Bronchial epithelial cell (primary cell): Measurements from ENCODE around the gene RHBDD2. TPM values are rescaled to one million over a fixed set of nuclear protein-coding genes. Genes with fewer than 3 reads are reported as not detected.

ENCODE experiments used
- DNase-seq: peaks from one replicate; pipeline ENCODE4 v3.0.0-alpha.2; 2010; ENCODE audit warnings: low read depth
- FAIRE-seq: peaks from 2 replicates; lab custom pipeline; 2011; peaks lifted over from hg19 to GRCh38; lab: Jason Lieb, UNC
- H3K27me3 ChIP-seq: 2 replicates; pipeline ENCODE4 v1.5.1; 2011; ENCODE audit warnings: low read length; ENCODE audit not compliant: control insufficient read depth, insufficient read depth
- H3K36me3 ChIP-seq: 2 replicates; pipeline ENCODE4 v1.5.1; 2011; ENCODE audit warnings: low read length; ENCODE audit not compliant: control insufficient read depth, insufficient read depth
- H3K4me3 ChIP-seq: 2 replicates; pipeline ENCODE4 v1.5.1; 2011; ENCODE audit warnings: mild to moderate bottlenecking, low read depth, low read length, control low read depth
- total RNA-seq: library from RNA; depleted of rRNA; stranded (reverse); fragments of >200 nt; gene quantifications from 2 replicates; pipeline ENCODE4 v1.2.1, GENCODE V29; 2014
- TF ChIP-seq, protein P1 (sequence below): IDR thresholded peaks from 2 replicates; pipeline ENCODE4 v1.5.1; 2011; ENCODE audit warnings: mild to moderate bottlenecking, moderate library complexity, low read length, control low read depth, inconsistent platforms; ENCODE audit not compliant: insufficient read depth, severe bottlenecking

RHBDD2 gene
- total RNA-seq, 1 donor from 2014 or later, result 10.8 TPM

DNA sequence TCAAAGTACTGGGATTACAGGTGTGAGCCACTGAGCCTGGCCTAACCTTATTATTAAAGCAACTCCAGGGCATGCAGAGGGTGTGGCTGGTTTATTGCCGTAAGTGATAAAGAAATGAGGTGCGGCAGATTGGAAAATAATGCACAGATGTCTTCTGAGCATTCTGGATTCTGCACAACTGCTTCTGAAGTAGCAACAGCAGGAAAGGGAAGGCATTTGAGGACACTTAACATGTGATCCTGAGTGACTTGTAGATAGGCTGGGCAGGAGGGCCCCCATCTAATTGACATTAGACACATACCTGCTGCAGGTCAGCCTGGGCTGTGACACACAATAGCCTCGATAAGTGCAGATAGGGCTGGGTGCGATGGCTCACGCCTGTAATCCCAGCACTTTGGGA is 5.6 kb downstream of the RHBDD2 start:
- Histone ChIP-seq H3K4me3 (no peak overlapping the region), H3K27me3 (no peaks in the 10 kb centered on the region), H3K36me3 (peaks cover 40% of the 10 kb centered on the region)
- TF ChIP-seq, protein P1, sequence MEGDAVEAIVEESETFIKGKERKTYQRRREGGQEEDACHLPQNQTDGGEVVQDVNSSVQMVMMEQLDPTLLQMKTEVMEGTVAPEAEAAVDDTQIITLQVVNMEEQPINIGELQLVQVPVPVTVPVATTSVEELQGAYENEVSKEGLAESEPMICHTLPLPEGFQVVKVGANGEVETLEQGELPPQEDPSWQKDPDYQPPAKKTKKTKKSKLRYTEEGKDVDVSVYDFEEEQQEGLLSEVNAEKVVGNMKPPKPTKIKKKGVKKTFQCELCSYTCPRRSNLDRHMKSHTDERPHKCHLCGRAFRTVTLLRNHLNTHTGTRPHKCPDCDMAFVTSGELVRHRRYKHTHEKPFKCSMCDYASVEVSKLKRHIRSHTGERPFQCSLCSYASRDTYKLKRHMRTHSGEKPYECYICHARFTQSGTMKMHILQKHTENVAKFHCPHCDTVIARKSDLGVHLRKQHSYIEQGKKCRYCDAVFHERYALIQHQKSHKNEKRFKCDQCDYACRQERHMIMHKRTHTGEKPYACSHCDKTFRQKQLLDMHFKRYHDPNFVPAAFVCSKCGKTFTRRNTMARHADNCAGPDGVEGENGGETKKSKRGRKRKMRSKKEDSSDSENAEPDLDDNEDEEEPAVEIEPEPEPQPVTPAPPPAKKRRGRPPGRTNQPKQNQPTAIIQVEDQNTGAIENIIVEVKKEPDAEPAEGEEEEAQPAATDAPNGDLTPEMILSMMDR, result no peak
- DNase-seq (no peak), FAIRE-seq (no peak)

DNA sequence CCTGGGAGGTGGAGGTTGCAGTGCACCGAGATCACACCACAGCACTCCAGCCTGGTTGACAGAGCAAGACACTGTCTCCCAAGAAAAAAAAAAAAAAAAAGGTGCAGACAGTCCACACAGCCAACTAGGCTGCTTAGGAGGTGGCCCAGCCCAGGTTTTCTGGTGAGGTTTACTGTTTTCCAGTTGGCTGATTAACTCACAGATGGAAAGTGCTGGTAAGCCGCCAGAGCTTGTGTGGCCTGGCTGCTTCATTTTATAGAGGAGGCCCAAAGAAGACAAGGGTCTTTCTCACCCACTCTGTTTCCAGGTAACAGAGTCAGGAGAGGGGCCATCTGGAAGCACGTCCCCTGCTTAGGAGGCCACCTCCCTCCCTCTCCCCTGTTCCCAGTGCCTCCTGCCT is 6.2 kb downstream of the RHBDD2 start:
- FAIRE-seq (no peak), DNase-seq (no peak)
- no peaks in the 10 kb centered on the region for H3K27me3 ChIP-seq
- TF ChIP-seq, protein P1, result no peak
- H3K36me3 ChIP-seq, result peaks cover 40% of the 10 kb centered on the region
- H3K4me3 ChIP-seq, result no peak overlapping the region

DNA sequence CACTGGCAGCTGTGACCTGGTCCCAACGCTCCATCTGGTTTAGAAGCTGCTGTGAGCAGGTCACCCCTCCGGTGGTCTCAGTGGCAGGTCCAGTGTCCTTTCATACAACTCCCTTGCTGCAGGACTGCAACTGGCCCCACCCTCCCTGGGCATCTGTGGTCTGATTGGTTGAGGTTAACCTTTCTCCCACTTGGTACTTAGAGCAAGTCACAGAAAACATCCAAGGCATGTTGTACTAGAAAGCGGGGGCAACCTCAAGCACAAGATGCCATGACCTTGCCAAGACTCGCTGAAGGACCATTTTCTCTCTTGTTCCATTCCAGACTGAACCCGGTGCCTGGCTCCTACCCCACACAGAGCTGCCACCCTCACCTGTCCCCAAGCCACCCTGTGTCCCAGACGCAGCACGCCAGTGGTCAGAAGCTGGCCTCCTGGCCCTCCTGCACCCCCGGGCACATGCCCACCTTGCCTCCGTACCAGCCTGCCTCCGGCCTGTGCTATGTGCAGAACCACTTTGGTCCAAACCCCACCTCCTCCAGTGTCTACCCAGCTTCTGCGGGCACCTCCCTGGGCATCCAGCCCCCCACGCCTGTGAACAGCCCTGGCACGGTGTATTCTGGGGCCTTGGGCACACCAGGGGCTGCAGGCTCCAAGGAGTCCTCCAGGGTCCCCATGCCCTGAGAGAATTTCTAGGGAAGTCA is 9.0 kb downstream of the RHBDD2 start:
- Histone ChIP-seq H3K36me3 (peaks cover 27% of the 10 kb centered on the region), H3K4me3 (no peak overlapping the region), H3K27me3 (no peaks in the 10 kb centered on the region)
- DNase-seq (no peak), FAIRE-seq (no peak)
- TF ChIP-seq, protein P1, result no peak

DNA sequence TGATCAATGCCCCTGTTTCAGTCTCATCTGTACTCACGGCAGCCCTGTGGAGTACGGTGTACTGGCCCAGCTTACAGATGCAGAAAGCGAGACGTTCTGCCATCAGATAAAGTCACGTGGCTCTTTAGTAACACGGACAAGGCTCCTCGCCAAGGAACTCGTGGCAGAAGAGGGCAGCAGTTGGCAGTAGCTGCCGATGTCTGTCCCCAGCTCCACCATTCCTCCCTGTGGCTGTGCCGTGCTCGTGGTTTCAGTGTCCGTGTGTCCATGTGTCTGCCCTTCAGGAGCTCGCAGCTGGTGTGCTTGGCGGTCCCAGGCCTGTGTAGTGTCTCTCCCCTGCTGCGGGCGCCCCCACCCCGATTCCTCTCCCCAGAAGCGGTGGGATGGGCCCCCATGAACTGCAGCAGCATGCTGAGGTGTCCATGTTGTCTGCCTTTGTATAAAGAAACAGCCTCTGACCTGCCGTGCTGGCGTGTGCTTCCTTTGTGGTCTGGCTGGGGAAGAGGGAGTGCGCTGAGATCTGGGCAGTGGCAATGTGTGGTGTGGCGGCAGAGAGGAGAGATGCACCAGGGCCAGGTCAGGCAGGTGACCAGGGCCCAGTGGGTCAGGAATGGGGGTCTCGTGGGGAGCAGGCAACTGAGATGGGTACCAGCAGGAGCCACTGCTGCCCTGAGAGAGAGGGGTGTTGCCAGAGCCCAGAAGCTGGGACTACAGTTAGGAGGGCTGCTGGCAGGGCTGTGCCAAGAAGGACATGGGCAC is 9.8 kb downstream of the RHBDD2 start:
- no peak for DNase-seq
- Histone ChIP-seq H3K27me3 (no peaks in the 10 kb centered on the region), H3K36me3 (peaks cover 21% of the 10 kb centered on the region), H3K4me3 (no peak overlapping the region)
- TF ChIP-seq, protein P1, result no peak
- FAIRE-seq, result no peak

DNA sequence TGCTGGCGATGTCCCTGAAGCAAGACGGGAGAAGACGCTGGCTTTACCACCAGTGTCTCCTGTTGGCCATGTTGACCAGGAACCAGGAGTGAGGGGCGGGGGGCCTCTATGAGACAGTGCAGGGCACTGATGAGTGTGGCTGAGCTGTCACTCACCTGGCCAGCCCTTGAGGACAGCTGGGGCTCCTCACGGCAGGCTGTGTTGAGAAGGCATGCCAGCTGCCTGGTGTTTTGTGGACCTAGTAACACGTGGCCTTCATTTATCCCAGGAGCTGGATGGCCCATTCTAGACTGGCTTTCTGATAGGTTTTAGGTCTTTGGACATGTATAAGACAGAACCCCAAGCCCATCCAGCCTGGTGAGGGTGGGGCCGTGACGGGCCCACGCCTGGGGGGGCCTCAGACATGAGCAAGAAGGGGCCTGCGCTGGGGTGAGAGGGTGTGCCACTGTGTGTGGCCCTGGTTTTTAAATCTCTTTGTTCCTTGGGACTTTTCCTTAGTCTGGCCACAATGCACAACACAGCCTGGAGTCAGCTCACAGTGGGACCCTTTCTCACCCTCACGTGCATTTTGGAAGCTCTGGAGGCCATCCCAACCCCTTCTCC is 10.5 kb downstream of the RHBDD2 start:
- peaks cover 16% of the 10 kb centered on the region for H3K36me3 ChIP-seq
- no peak for DNase-seq
- no peaks in the 10 kb centered on the region for H3K27me3 ChIP-seq
- TF ChIP-seq, protein P1, result no peak
- no peak for FAIRE-seq
- H3K4me3 ChIP-seq, result no peak overlapping the region
